Stomach smooth muscle (tissue), 2 donors: Measurements from ENCODE around the gene PSAP.

Experiments
- H3K27ac ChIP-seq: one replicate; pipeline ENCODE4 v1.7.0; 2013; ENCODE audit warnings: mild to moderate bottlenecking, low read length, inconsistent platforms
- H3K27me3 ChIP-seq, 2 donors: one replicate each; pipeline ENCODE4 v1.7.0; 2013; ENCODE audit warnings: low read length in 2 of 2; ENCODE audit not compliant: insufficient read depth in 2 of 2, control insufficient read depth in 1 of 2
- H3K36me3 ChIP-seq, 2 donors: one replicate each; pipeline ENCODE4 v1.7.0; 2013; ENCODE audit warnings: low read length in 2 of 2; ENCODE audit not compliant: control insufficient read depth in 2 of 2, insufficient read depth in 2 of 2
- H3K4me1 ChIP-seq: one replicate; pipeline ENCODE4 v1.7.0; 2013; ENCODE audit warnings: low read length; ENCODE audit not compliant: control insufficient read depth, insufficient read depth
- H3K4me3 ChIP-seq, 2 donors: one replicate each; pipeline ENCODE4 v1.7.0; 2013; ENCODE audit warnings: low read length in 2 of 2
- H3K9ac ChIP-seq, 2 donors: one replicate each; pipeline ENCODE4 v1.7.0; 2013; ENCODE audit warnings: low read length in 2 of 2, mild to moderate bottlenecking in 1 of 2
- H3K9me3 ChIP-seq, 2 donors: one replicate each; pipeline ENCODE4 v1.7.0; 2013; ENCODE audit warnings: low read length in 2 of 2; ENCODE audit not compliant: control insufficient read depth in 2 of 2
- donor health status: healthy.
- donor health status: Pancreatic carcinoma.

The PSAP gene

DNA sequence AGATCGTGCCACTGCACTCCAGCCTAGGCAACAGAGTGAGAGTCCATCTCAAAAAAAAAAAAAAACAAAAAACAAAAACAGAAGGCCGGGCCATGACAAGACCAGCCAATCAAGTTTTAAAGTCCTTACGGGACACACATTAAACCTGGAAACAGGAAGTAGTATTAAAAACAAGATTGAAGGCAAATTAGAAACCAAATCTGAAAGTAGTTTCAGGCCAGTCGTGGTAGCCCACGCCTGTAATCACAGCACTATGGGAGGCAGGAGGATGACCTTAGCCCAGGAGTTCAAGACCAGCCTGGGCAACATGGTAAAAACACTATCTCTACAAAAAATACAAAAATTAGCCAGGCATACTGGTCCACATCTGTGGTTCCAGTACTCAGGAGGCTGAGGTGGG is 18.1 kb downstream of the PSAP start:
- H3K4me1 ChIP-seq: peaks cover 46% of the 10 kb centered on the region
- no peak overlapping the region for H3K4me3 ChIP-seq
- no peak overlapping the region for H3K27ac ChIP-seq
- no peaks in the 10 kb centered on the region for H3K27me3 ChIP-seq
- H3K9me3 ChIP-seq: no peaks in the 10 kb centered on the region
- H3K36me3 ChIP-seq: peaks cover 42% of the 10 kb centered on the region in 2 donors
- H3K9ac ChIP-seq: no peak overlapping the region

- H3K4me1 ChIP-seq: peaks cover 36% of the 10 kb centered on the region
- H3K9ac ChIP-seq: no peak overlapping the region
- H3K4me3 ChIP-seq: no peak overlapping the region
- H3K27ac ChIP-seq: no peak overlapping the region
- H3K36me3 ChIP-seq: peaks cover 43 to 47% of the 10 kb centered on the region in 2 donors
- no peaks in the 10 kb centered on the region for H3K9me3 ChIP-seq
- H3K27me3 ChIP-seq: no peaks in the 10 kb centered on the region
Measured at GRCh38 chr10:71831646-71832552, 19.2 kb downstream of the PSAP start.

DNA sequence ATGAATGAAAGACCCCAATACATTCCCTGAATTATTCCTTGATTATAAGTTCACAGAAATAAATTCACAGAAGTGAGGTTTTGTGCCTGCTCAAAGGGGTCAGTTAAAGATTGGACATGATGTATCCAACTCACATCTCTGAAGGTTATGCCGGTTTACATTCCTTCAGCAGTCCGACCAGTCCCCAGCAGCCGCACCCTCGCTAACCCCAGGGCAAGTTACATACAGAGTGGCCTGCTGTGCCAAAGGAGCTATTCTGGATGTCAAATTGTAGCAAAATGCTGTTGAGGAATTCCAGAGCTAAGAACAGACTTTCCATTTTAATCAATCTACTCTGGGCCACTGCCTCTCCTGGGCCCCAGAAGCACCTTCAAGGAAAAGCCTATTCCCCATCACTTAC is 20.3 kb downstream of the PSAP start:
- Histone ChIP-seq H3K4me1 (peaks cover 24% of the 10 kb centered on the region), H3K9ac (no peak overlapping the region), H3K27me3 (no peaks in the 10 kb centered on the region), H3K36me3 (peaks cover 52 to 55% of the 10 kb centered on the region in 2 donors), H3K9me3 (no peaks in the 10 kb centered on the region), H3K27ac (no peak overlapping the region), H3K4me3 (no peak overlapping the region)

DNA sequence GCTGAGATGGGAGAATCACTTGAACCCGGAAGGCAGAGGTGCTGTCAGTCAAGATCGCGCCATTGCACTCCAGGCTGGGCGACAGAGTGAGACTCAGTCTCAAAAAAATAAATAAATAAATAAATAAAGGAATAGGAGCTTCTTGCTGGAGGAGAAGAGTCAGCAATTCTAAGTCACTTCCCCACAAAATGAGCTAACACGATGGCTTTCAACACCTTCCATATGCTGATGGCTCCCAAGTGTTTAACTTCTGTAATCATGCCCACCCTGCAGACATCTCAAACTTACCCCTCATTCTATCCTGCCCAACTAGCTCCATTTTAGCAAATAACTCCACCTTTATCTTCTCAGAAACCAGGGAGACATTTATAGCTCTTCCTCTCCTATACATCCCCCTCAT is 21.2 kb downstream of the PSAP start:
- Histone ChIP-seq H3K9me3 (no peaks in the 10 kb centered on the region), H3K27ac (no peak overlapping the region), H3K36me3 (peaks cover 60 to 64% of the 10 kb centered on the region in 2 donors), H3K4me1 (peaks cover 19% of the 10 kb centered on the region), H3K9ac (no peak overlapping the region), H3K27me3 (no peaks in the 10 kb centered on the region), H3K4me3 (no peak overlapping the region)

DNA sequence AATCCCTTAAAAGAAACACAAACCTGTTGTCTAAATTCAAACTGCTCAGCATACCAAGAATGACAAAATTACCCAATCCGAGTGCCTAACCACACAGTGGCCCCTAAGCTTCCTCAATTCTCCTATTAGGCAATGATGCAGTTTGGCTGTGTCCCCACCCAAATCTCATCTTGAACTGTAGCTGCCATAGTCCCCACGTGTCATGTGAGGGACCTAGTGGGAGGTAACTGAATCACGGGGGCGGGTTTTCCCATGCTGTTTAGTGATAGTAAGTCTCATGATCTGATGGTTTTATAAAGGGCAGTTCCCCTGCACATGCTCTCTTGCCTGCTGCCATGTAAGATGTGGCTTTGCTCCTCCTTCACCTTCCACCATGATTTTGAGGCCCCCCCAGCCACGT is 21.9 kb downstream of the PSAP start:
- Histone ChIP-seq H3K4me3 (no peak overlapping the region), H3K9me3 (no peaks in the 10 kb centered on the region), H3K27ac (no peak overlapping the region), H3K36me3 (peaks cover 65 to 66% of the 10 kb centered on the region in 2 donors), H3K9ac (no peak overlapping the region), H3K27me3 (no peaks in the 10 kb centered on the region), H3K4me1 (peaks cover 16% of the 10 kb centered on the region)

- Histone ChIP-seq H3K36me3 (peaks cover 62 to 67% of the 10 kb centered on the region in 2 donors), H3K4me3 (no peak overlapping the region), H3K27me3 (no peaks in the 10 kb centered on the region), H3K4me1 (peaks cover 16% of the 10 kb centered on the region), H3K9ac (no peak overlapping the region), H3K27ac (no peak overlapping the region), H3K9me3 (no peaks in the 10 kb centered on the region)
Measured at GRCh38 chr10:71828702-71829101, 22.3 kb downstream of the PSAP start.

DNA sequence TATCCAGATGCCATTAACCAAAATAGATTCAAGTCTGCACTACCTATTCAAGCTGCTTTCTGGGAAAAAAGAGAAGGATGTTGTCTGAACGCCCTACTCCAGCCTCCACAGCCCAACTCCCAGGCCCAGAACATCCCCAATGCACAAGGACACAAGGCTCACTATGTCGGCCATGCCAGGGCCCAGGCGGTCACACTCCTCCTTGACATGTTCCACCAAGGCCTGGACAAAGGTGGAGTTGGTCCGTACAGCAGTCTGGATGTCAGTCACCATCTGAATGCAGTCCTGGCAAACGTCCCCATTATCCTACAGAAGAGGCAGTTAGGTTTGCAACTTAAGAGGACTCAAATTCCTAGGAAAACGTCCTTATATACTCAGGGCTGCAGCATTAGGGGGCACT is 23.2 kb downstream of the PSAP start:
- H3K27ac ChIP-seq: no peak overlapping the region
- H3K4me3 ChIP-seq: no peak overlapping the region
- H3K36me3 ChIP-seq: peaks cover 66 to 70% of the 10 kb centered on the region in 2 donors
- H3K9me3 ChIP-seq: no peaks in the 10 kb centered on the region
- H3K9ac ChIP-seq: no peak overlapping the region
- H3K4me1 ChIP-seq: peaks cover 16% of the 10 kb centered on the region
- H3K27me3 ChIP-seq: no peaks in the 10 kb centered on the region

DNA sequence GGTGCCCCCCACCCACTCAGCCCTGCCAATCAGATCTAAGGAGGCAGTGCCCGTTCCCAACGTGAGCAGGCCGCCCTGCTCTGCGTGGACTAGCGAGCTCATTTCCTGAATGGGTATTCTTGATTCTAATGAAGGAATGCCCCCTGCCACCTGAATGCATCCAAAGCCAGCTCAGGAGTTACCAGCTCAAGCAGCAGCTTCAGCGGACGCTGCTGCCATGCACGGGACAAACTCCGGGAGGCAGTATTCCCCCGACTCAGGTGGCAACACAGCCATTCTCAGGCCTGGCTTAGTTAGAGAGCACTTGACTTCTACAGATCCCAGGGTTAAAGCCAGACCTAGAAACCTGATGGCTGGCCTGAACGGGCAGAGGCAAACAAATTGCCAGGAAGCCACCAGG is 25.8 kb downstream of the PSAP start:
- Histone ChIP-seq H3K4me1 (no peaks in the 10 kb centered on the region), H3K36me3 (peaks cover 65 to 75% of the 10 kb centered on the region in 2 donors), H3K27me3 (no peaks in the 10 kb centered on the region), H3K4me3 (no peak overlapping the region), H3K9ac (no peak overlapping the region), H3K27ac (no peak overlapping the region), H3K9me3 (no peaks in the 10 kb centered on the region)

GRCh38 chr10:71824333-71824732 is 26.7 kb downstream of the PSAP start:
- Histone ChIP-seq H3K27me3 (no peaks in the 10 kb centered on the region), H3K4me1 (no peaks in the 10 kb centered on the region), H3K9me3 (no peaks in the 10 kb centered on the region), H3K9ac (no peak overlapping the region), H3K36me3 (peaks cover 72 to 80% of the 10 kb centered on the region in 2 donors), H3K27ac (no peak overlapping the region), H3K4me3 (no peak overlapping the region)

DNA sequence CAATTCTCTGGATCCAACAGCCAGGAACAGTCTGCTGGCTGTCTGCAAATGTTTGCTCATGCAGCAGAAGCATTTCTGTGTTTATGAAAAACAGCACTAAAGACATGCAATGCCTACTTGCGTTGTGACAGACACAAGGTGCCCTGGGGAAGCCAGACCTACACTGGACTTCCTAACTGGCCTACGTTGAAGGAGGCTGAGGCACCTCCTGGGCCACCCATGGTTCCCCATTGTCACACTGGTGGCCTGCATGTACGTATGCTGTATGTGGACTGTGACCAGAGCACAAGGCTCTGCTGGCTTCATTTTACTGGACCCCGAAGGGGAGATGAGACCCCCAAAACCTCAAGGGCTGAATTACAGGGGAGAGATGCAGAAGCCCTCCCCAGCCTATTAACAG is 27.7 kb downstream of the PSAP start:
- H3K4me1 ChIP-seq: peaks cover 2% of the 10 kb centered on the region
- no peak overlapping the region for H3K9ac ChIP-seq
- H3K27ac ChIP-seq: no peak overlapping the region
- H3K27me3 ChIP-seq: no peaks in the 10 kb centered on the region
- peaks cover 77 to 83% of the 10 kb centered on the region in 2 donors for H3K36me3 ChIP-seq
- H3K4me3 ChIP-seq: no peak overlapping the region
- H3K9me3 ChIP-seq: no peaks in the 10 kb centered on the region
